Endodermal cell (in vitro differentiated cells): ENCODE data around the gene BUB3. TPM values are rescaled to one million over a fixed set of nuclear protein-coding genes. Genes with fewer than 3 reads are reported as not detected.
"Not testable (repeated sequence)": the region's sequence is repeated elsewhere in the genome, so short reads cannot be mapped to it uniquely, and the experiment has no call there.

Source experiments
- DNase-seq: peaks from one replicate; pipeline ENCODE4 v3.0.0-alpha.2; 2017
- H3K27ac ChIP-seq: 2 replicates; pipeline ENCODE4 v1.5.1; 2013; ENCODE audit warnings: mild to moderate bottlenecking, low read depth, low read length, moderate library complexity
- H3K27me3 ChIP-seq: 2 replicates; pipeline ENCODE4 v1.6.1; 2013; ENCODE audit warnings: mild to moderate bottlenecking, low read length, moderate library complexity; ENCODE audit not compliant: insufficient read depth, control insufficient read depth, poor library complexity, severe bottlenecking
- H3K36me3 ChIP-seq: 2 replicates; pipeline ENCODE4 v1.7.0; 2013; ENCODE audit warnings: mild to moderate bottlenecking, low read length, moderate library complexity; ENCODE audit not compliant: control insufficient read depth, insufficient read depth
- H3K4me1 ChIP-seq: one replicate; pipeline ENCODE4 v1.7.0; 2013; ENCODE audit warnings: low read length; ENCODE audit not compliant: control insufficient read depth, insufficient read depth
- H3K4me3 ChIP-seq: 2 replicates; pipeline ENCODE4 v1.5.1; 2013; ENCODE audit warnings: mild to moderate bottlenecking, low read length, moderate library complexity
- H3K9ac ChIP-seq: 2 replicates; pipeline ENCODE4 v1.6.1; 2013; ENCODE audit warnings: mild to moderate bottlenecking, low read length, moderate library complexity; ENCODE audit not compliant: poor library complexity, severe bottlenecking; ENCODE audit errors: extremely low read depth
- H3K9me3 ChIP-seq: 2 replicates; pipeline ENCODE4 v1.6.1; 2013; ENCODE audit warnings: mild to moderate bottlenecking, low read length, moderate library complexity; ENCODE audit not compliant: control insufficient read depth
- H3K27ac Mint-ChIP-seq: 2 replicates; pipeline ENCODE4 v1.8.0; 2020; ENCODE audit warnings: mixed read lengths
- H3K27me3 Mint-ChIP-seq: 2 replicates; pipeline ENCODE4 v1.8.0; 2021; ENCODE audit warnings: mild to moderate bottlenecking, mixed read lengths; ENCODE audit not compliant: insufficient read depth
- H3K36me3 Mint-ChIP-seq: 2 replicates; pipeline ENCODE4 v1.8.0; 2020; ENCODE audit warnings: low read depth, mixed read lengths
- H3K4me1 Mint-ChIP-seq: 2 replicates; pipeline ENCODE4 v1.8.0; 2020; ENCODE audit warnings: mixed read lengths
- H3K4me3 Mint-ChIP-seq: 2 replicates; pipeline ENCODE4 v1.8.0; 2020; ENCODE audit warnings: mild to moderate bottlenecking, moderate library complexity, mixed read lengths
- H3K9me3 Mint-ChIP-seq: 2 replicates; pipeline ENCODE4 v1.8.0; 2020; ENCODE audit warnings: mild to moderate bottlenecking, mixed read lengths
- CTCF ChIP-seq: fragments of 200-600 bp; sonication (generic); conservative IDR thresholded peaks from 2 replicates; pipeline ENCODE4 v1.5.0; 2021; ENCODE audit warnings: antibody characterized with exemption, mild to moderate bottlenecking
- WGBS, 2 experiments: methylation state at CpG; one replicate each; pipeline versions ENCODE4 v1.1.5 to v1.1.7; 2013; ENCODE audit warnings: missing lambda C conversion rate in 2 of 2, mixed read lengths in 1 of 2; ENCODE audit not compliant: insufficient coverage in 1 of 2, insufficient read length in 1 of 2; 5-methylcytosine and 5-hydroxymethylcytosine counted together
- total RNA-seq, 2 donors: library from RNA; stranded (reverse); fragmentation: NEBNext Ultra II Directional in 1 of 2; extraction: Animal tissue kit (Norgen Biotek cat#: 25700) in 1 of 2; gene quantifications; 2 replicates in 1 of 2; 3 replicates in 1 of 2; pipeline ENCODE4 v1.2.1, GENCODE V29; 2021

BUB3 gene
- total RNA-seq, 2 donors from 2014 or later, result 113 to 130 TPM

GRCh38 chr10:123170961-123171360 lies 16.8 kb downstream of the BUB3 start:
- TF ChIP-seq CTCF, result no peak
- no peak overlapping the region for H3K27ac ChIP-seq

GRCh38 chr10:123171616-123172015 lies 17.4 kb downstream of the BUB3 start:
- not testable (repeated sequence) for H3K27ac Mint-ChIP-seq, H3K27me3 ChIP-seq, H3K27ac ChIP-seq, H3K4me1 ChIP-seq, H3K4me3 Mint-ChIP-seq, H3K4me3 ChIP-seq, DNase-seq, H3K9me3 ChIP-seq, H3K9ac ChIP-seq, H3K9me3 Mint-ChIP-seq, H3K4me1 Mint-ChIP-seq, H3K27me3 Mint-ChIP-seq
- peaks cover 26% of the 10 kb centered on the region for H3K36me3 Mint-ChIP-seq
- peaks cover 43% of the 10 kb centered on the region for H3K36me3 ChIP-seq
- 97 to 99% methylated on average over 9 to 10 of the region's 10 CpGs for WGBS, 2 experiments

More at GRCh38 chr10:123170961-123171360, 16.8 kb downstream of the BUB3 start:
- no peak overlapping the region for H3K27ac Mint-ChIP-seq
- no peak overlapping the region for H3K9ac ChIP-seq
- no peaks in the 10 kb centered on the region for H3K27me3 ChIP-seq
- H3K9me3 ChIP-seq, result no peaks in the 10 kb centered on the region
- H3K9me3 Mint-ChIP-seq, result no peaks in the 10 kb centered on the region
- H3K36me3 ChIP-seq, result peaks cover 43% of the 10 kb centered on the region
- no peak overlapping the region for H3K4me3 Mint-ChIP-seq
- no peaks in the 10 kb centered on the region for H3K4me1 Mint-ChIP-seq
- peaks cover 23% of the 10 kb centered on the region for H3K36me3 Mint-ChIP-seq
- H3K4me1 ChIP-seq, result no peaks in the 10 kb centered on the region
- DNase-seq, result no peak
- H3K4me3 ChIP-seq, result no peak overlapping the region
- 97 to 100% methylated on average over 3 to 4 of the region's 4 CpGs for WGBS, 2 experiments
- H3K27me3 Mint-ChIP-seq, result no peaks in the 10 kb centered on the region

GRCh38 chr10:123175389-123176387 lies 21.5 kb downstream of the BUB3 start:
- no peak overlapping the region for H3K27ac ChIP-seq

GRCh38 chr10:123178390-123178789 lies 24.2 kb downstream of the BUB3 start:
- not testable (repeated sequence) for H3K27me3 Mint-ChIP-seq, H3K4me1 ChIP-seq, H3K27ac ChIP-seq, H3K27me3 ChIP-seq, H3K4me3 Mint-ChIP-seq, H3K9me3 ChIP-seq, H3K9ac ChIP-seq, H3K4me3 ChIP-seq, H3K9me3 Mint-ChIP-seq, H3K27ac Mint-ChIP-seq, DNase-seq, H3K4me1 Mint-ChIP-seq
- H3K36me3 Mint-ChIP-seq, result peaks cover 29% of the 10 kb centered on the region
- peaks cover 26% of the 10 kb centered on the region for H3K36me3 ChIP-seq
- WGBS, 2 experiments, result 96 to 100% methylated on average over 1 to 3 of the region's 4 CpGs

More at GRCh38 chr10:123175389-123176387, 21.5 kb downstream of the BUB3 start:
- Histone ChIP-seq H3K36me3 (peaks cover 33% of the 10 kb centered on the region), H3K4me1 (no peaks in the 10 kb centered on the region), H3K9me3 (no peaks in the 10 kb centered on the region), H3K27me3 (no peaks in the 10 kb centered on the region), H3K4me3 (no peak overlapping the region), H3K9ac (no peak overlapping the region)
- DNase-seq, result no peak
- Mint-ChIP-seq H3K9me3 (peaks cover 5% of the 10 kb centered on the region), H3K36me3 (peaks cover 26% of the 10 kb centered on the region), H3K27ac (no peak overlapping the region), H3K4me1 (no peaks in the 10 kb centered on the region), H3K27me3 (no peaks in the 10 kb centered on the region), H3K4me3 (no peak overlapping the region)
- TF ChIP-seq CTCF, result no peak
- WGBS, 2 experiments, result 92 to 100% methylated on average over 4 to 8 of the region's 9 CpGs
